H1 (cell line): ENCODE results near the gene FRMD4B. TPM values are rescaled to one million over a fixed set of nuclear protein-coding genes. Genes with fewer than 3 reads are reported as not detected.

Experiments
- CTCF ChIA-PET: fragments of 300-600 bp; sonication (Branson Sonifier 250); formaldehyde crosslinking; loops from one replicate; lab custom pipeline; 2021; ENCODE audit not compliant: partially characterized antibody; lab: Charles Lee
- POLR2A ChIA-PET: fragments of 300-600 bp; sonication (Branson Sonifier 250); formaldehyde crosslinking; loops from one replicate; lab custom pipeline; 2021; ENCODE audit warnings: inconsistent platforms; ENCODE audit not compliant: partially characterized antibody; lab: Charles Lee
- DNase-seq, 2 experiments: peaks; one replicate each; pipeline versions ENCODE4 v3.0.0 to v3.0.0-alpha.2; 2010 to 2022; ENCODE audit warnings: low spot score in 2 of 2, low read depth in 1 of 2, mixed read lengths in 1 of 2
- FAIRE-seq: peaks from 2 replicates; lab custom pipeline; 2011; peaks lifted over from hg19 to GRCh38; lab: Jason Lieb, UNC
- H2AFZ ChIP-seq: 2 replicates; pipeline ENCODE4 v1.8.1; 2012; ENCODE audit warnings: low read length, inconsistent platforms
- H2AK5ac ChIP-seq: 2 replicates; pipeline ENCODE4 v1.6.1; 2013; ENCODE audit warnings: low read depth, low read length
- H2BK120ac ChIP-seq: replicated peaks from 2 replicates; pipeline ENCODE3; 2013; ENCODE audit warnings: low read depth, low read length, inconsistent platforms
- H2BK12ac ChIP-seq: 2 replicates; pipeline ENCODE4 v1.6.1; 2013; ENCODE audit warnings: low read depth, low read length
- H2BK15ac ChIP-seq: 2 replicates; pipeline ENCODE4 v1.6.1; 2013; ENCODE audit warnings: low read length
- H2BK20ac ChIP-seq: 2 replicates; pipeline ENCODE4 v1.6.1; 2013; ENCODE audit warnings: low read length
- H2BK5ac ChIP-seq: 2 replicates; pipeline ENCODE4 v1.6.1; 2013; ENCODE audit warnings: low read depth, low read length
- H3K14ac ChIP-seq: 2 replicates; pipeline ENCODE4 v1.6.1; 2013; ENCODE audit warnings: inconsistent platforms; ENCODE audit not compliant: insufficient read length
- H3K18ac ChIP-seq: 2 replicates; pipeline ENCODE4 v1.6.1; 2013; ENCODE audit warnings: low read length; ENCODE audit errors: extremely low read depth
- H3K23ac ChIP-seq: 2 replicates; pipeline ENCODE4 v1.6.1; 2013; ENCODE audit warnings: inconsistent platforms; ENCODE audit not compliant: insufficient read length
- H3K23me2 ChIP-seq: 2 replicates; pipeline ENCODE4 v1.6.1; 2013; ENCODE audit warnings: low read depth, low read length
- H3K27ac ChIP-seq: 2 replicates; pipeline ENCODE4 v1.6.1; 2011; ENCODE audit warnings: low read depth, low read length, inconsistent platforms
- H3K27me3 ChIP-seq, 4 experiments: replicated peaks in 1 of 4; 1 replicate in 1 of 4; 2 replicates in 3 of 4; pipeline versions ENCODE4 v1.6.1 to v1.8.1; 2011 to 2013; ENCODE audit warnings: low read length in 3 of 4, mild to moderate bottlenecking in 3 of 4, inconsistent platforms in 2 of 4, mixed read lengths in 2 of 4, moderate library complexity in 1 of 4; ENCODE audit not compliant: control insufficient read depth in 3 of 4, insufficient read depth in 3 of 4; ENCODE audit errors: extremely low read depth in 1 of 4
- H3K36me3 ChIP-seq, 4 experiments: 2 replicates each; pipeline versions ENCODE4 v1.6.1 to v1.8.1; 2011 to 2013; ENCODE audit warnings: mild to moderate bottlenecking in 4 of 4, low read length in 3 of 4, moderate library complexity in 2 of 4, control low read depth in 1 of 4, inconsistent platforms in 1 of 4; ENCODE audit not compliant: insufficient read depth in 4 of 4, control insufficient read depth in 2 of 4
- H3K4ac ChIP-seq: replicated peaks from 2 replicates; pipeline ENCODE3; 2013; ENCODE audit warnings: low read length, low read depth, mixed read lengths, inconsistent platforms; ENCODE audit not compliant: insufficient read length
- H3K4me1 ChIP-seq, 4 experiments: replicated peaks in 1 of 4; 1 replicate in 1 of 4; 2 replicates in 3 of 4; pipeline versions ENCODE4 v1.6.1 to v1.8.1; 2011 to 2013; ENCODE audit warnings: low read length in 3 of 4, inconsistent platforms in 2 of 4, mixed read lengths in 1 of 4; ENCODE audit not compliant: insufficient read depth in 4 of 4, control insufficient read depth in 3 of 4
- H3K4me2 ChIP-seq, 2 experiments: 2 replicates each; pipeline versions ENCODE4 v1.6.1 to v1.8.1; 2011 to 2013; ENCODE audit warnings: low read depth in 2 of 2, low read length in 2 of 2, control low read depth in 1 of 2, inconsistent platforms in 1 of 2, mild to moderate bottlenecking in 1 of 2; ENCODE audit not compliant: insufficient read depth in 1 of 2
- H3K4me3 ChIP-seq, 4 experiments: fragments of 200-600, 300-600 bp in 1 of 4; sonication (generic), shearing (Covaris generic), sonication (Bioruptor Twin) in 1 of 4; 2 replicates each; pipeline versions ENCODE4 v1.5.1 to v1.8.1; 2011 to 2016; ENCODE audit warnings: low read length in 4 of 4, low read depth in 3 of 4, control low read depth in 2 of 4, inconsistent platforms in 2 of 4, mild to moderate bottlenecking in 2 of 4, mixed read lengths in 1 of 4, moderate library complexity in 1 of 4; ENCODE audit not compliant: insufficient read depth in 2 of 4; ENCODE audit errors: extremely low read depth in 1 of 4
- H3K56ac ChIP-seq: replicated peaks from 2 replicates; pipeline ENCODE3; 2013; ENCODE audit warnings: low read depth, mild to moderate bottlenecking, mixed read lengths, low read length, inconsistent platforms; ENCODE audit not compliant: insufficient read length
- H3K79me1 ChIP-seq: 2 replicates; pipeline ENCODE4 v1.6.1; 2013; ENCODE audit warnings: low read depth, low read length, control low read depth
- H3K79me2 ChIP-seq, 2 experiments: 2 replicates each; pipeline versions ENCODE4 v1.6.1 to v1.8.1; 2012 to 2013; ENCODE audit warnings: low read length in 2 of 2, mild to moderate bottlenecking in 2 of 2, inconsistent platforms in 1 of 2; ENCODE audit not compliant: insufficient read depth in 2 of 2, control insufficient read depth in 1 of 2
- H3K9ac ChIP-seq, 4 experiments: replicated peaks in 1 of 4; 1 replicate in 1 of 4; 2 replicates in 3 of 4; pipeline versions ENCODE4 v1.6.1 to v1.8.1; 2011 to 2013; ENCODE audit warnings: low read depth in 3 of 4, low read length in 3 of 4, control low read depth in 2 of 4, mild to moderate bottlenecking in 2 of 4, moderate library complexity in 2 of 4, inconsistent platforms in 1 of 4; ENCODE audit errors: extremely low read depth in 1 of 4
- H3K9me3 ChIP-seq, 2 experiments: 2 replicates each; pipeline versions ENCODE4 v1.6.1 to v1.8.1; 2012 to 2013; ENCODE audit warnings: mild to moderate bottlenecking in 2 of 2, moderate library complexity in 2 of 2, control low read depth in 1 of 2, inconsistent platforms in 1 of 2, low read depth in 1 of 2, low read length in 1 of 2, mixed read lengths in 1 of 2; ENCODE audit not compliant: insufficient read depth in 2 of 2
- H4K20me1 ChIP-seq, 2 experiments: replicated peaks in 1 of 2; 2 replicates each; pipeline versions ENCODE3 to v1.8.1; 2011 to 2013; ENCODE audit warnings: inconsistent platforms in 2 of 2, low read length in 2 of 2, mild to moderate bottlenecking in 1 of 2; ENCODE audit not compliant: insufficient read depth in 2 of 2, control insufficient read depth in 1 of 2
- H4K5ac ChIP-seq: 2 replicates; pipeline ENCODE4 v1.6.1; 2013; ENCODE audit warnings: low read length, low read depth, mixed read lengths, inconsistent platforms; ENCODE audit not compliant: insufficient read length
- H4K8ac ChIP-seq: 2 replicates; pipeline ENCODE4 v1.8.0; 2013; ENCODE audit warnings: mild to moderate bottlenecking, moderate library complexity, low read length, inconsistent platforms; ENCODE audit not compliant: insufficient read depth; ENCODE audit errors: extremely low read depth
- H4K91ac ChIP-seq: replicated peaks from 2 replicates; pipeline ENCODE3; 2013; ENCODE audit warnings: low read length, mixed read lengths, inconsistent platforms; ENCODE audit not compliant: insufficient read length
- BACH1 ChIP-seq: IDR thresholded peaks from 2 replicates; pipeline ENCODE4 v1.6.1; 2012; ENCODE audit warnings: low read length, improper control_type of control experiment
- CREB1 ChIP-seq: IDR thresholded peaks from 2 replicates; pipeline ENCODE4 v1.6.1; 2012; ENCODE audit warnings: inconsistent platforms
- SAP30 ChIP-seq: fragments of 300-600 bp; sonication (generic); IDR thresholded peaks from 2 replicates; pipeline ENCODE4 v1.7.1; 2012; ENCODE audit warnings: low read length, moderate library complexity, mild to moderate bottlenecking, inconsistent platforms; ENCODE audit not compliant: insufficient read depth, insufficient replicate concordance
- WGBS, 2 experiments: shearing (Covaris generic) in 1 of 2; methylation state at CpG; one replicate each; pipeline versions ENCODE4 v1.1.6 to v1.1.7; 2013 to 2015; ENCODE audit warnings: low lambda C conversion rate in 2 of 2, mixed read lengths in 2 of 2, inconsistent platforms in 1 of 2, low coverage in 1 of 2, missing lambda C conversion rate in 1 of 2; ENCODE audit not compliant: insufficient replicate concordance in 2 of 2, insufficient coverage in 1 of 2, insufficient read length in 1 of 2; ENCODE audit errors: extremely low coverage in 1 of 2, missing lambda C conversion rate in 1 of 2; 5-methylcytosine and 5-hydroxymethylcytosine counted together
- polyA plus RNA-seq, 7 experiments: library from polyadenylated mRNA; depleted of rRNA in 3 of 7; stranded (reverse) in 5 of 7; unstranded in 2 of 7; fragments of >200 nt in 5 of 7; fragments of 200-250 nt in 2 of 7; gene quantifications; 1 replicate in 5 of 7; 2 replicates in 1 of 7; 4 replicates in 1 of 7; pipeline versions ENCODE4 v1.2.1 to v1.2.3, GENCODE V29; 2011 to 2013; ENCODE audit warnings: missing spikeins in 2 of 7, mixed read lengths in 2 of 7
- total RNA-seq: library from RNA; stranded (reverse); fragmentation: NEBNext Ultra II Directional; extraction: Animal tissue kit (Norgen Biotek cat#: 25700); gene quantifications from 2 replicates; pipeline ENCODE4 v1.2.1, GENCODE V29; 2021

Gene FRMD4B
- total and polyA plus RNA-seq, 2 of the 8 experiments (the other 6 are each of a cell fraction or from before 2014, with no cell fraction given) = 2.7 to 7.2 TPM

GRCh38 chr3:69426291-69426966 is 40.5 kb upstream of the FRMD4B start:
- H3K9ac ChIP-seq = no peak overlapping the region
- no peak overlapping the region for H3K56ac ChIP-seq
- no peak overlapping the region for H2BK20ac ChIP-seq
- H3K36me3 ChIP-seq = no peaks in the 10 kb centered on the region
- no peak overlapping the region for H3K4me2 ChIP-seq
- ChIA-PET POLR2A (no interaction called here), CTCF (interaction anchor here (0.5 to 8.1 kb wide), 24 partner anchors 9 to 306 kb away, joined by 3 to 95 read pairs (median 5); no protein-coding TSS in a partner anchor)
- H3K23ac ChIP-seq = no peak overlapping the region
- H2BK15ac ChIP-seq = no peak overlapping the region
- no peaks in the 10 kb centered on the region for H3K4me1 ChIP-seq
- H2AK5ac ChIP-seq = no peak overlapping the region
- WGBS, 2 experiments = 78% methylated on average over 7 of the region's 7 CpGs; no CpG with 5 or more reads in 1 of the 2 experiments
- H3K27ac ChIP-seq = no peak overlapping the region
- no peak overlapping the region for H4K91ac ChIP-seq
- FAIRE-seq = no peak
- no peaks in the 10 kb centered on the region for H3K79me2 ChIP-seq
- H3K4ac ChIP-seq = no peak overlapping the region
- no peak overlapping the region for H3K14ac ChIP-seq
- no peaks in the 10 kb centered on the region for H3K27me3 ChIP-seq
- no peak overlapping the region for H2BK12ac ChIP-seq
- H3K9me3 ChIP-seq = no peaks in the 10 kb centered on the region
- no peak overlapping the region for H3K4me3 ChIP-seq
- no peaks in the 10 kb centered on the region for H3K79me1 ChIP-seq
- H4K8ac ChIP-seq = no peak overlapping the region
- H2BK120ac ChIP-seq = no peak overlapping the region
- H4K5ac ChIP-seq = no peak overlapping the region
- no peak overlapping the region for H2AFZ ChIP-seq
- H3K18ac ChIP-seq = no peak overlapping the region
- H2BK5ac ChIP-seq = no peak overlapping the region
- no peaks in the 10 kb centered on the region for H4K20me1 ChIP-seq
- TF ChIP-seq BACH1 = no peak
- no peak for TF ChIP-seq SAP30
- TF ChIP-seq CREB1 = no peak
- H3K23me2 ChIP-seq = no peaks in the 10 kb centered on the region
- no peak for DNase-seq
